RWPE2 (cell line): ENCODE measurements around the gene TTF2.

Experiments
- ATAC-seq: fragments of 200-7000 bp; cut with Tn5 transposase; 3 replicates; pipeline ENCODE4 v1.9.1; 2021; ENCODE audit warnings: low read depth
- DNase-seq: peaks from one replicate; pipeline ENCODE4 v3.0.0-alpha.2; 2020; ENCODE audit warnings: low spot score
- H3K27ac ChIP-seq: fragments of 450-650 bp; 2 replicates; pipeline ENCODE4 v1.5.1; 2017; ENCODE audit warnings: mild to moderate bottlenecking; ENCODE audit not compliant: poor library complexity, severe bottlenecking
- H3K27me3 ChIP-seq: fragments of 250-450 bp; sonication (Bioruptor Pico); 2 replicates; pipeline ENCODE4 v1.5.1; 2021; ENCODE audit warnings: mild to moderate bottlenecking, moderate library complexity; ENCODE audit not compliant: insufficient read depth, poor library complexity, severe bottlenecking
- H3K36me3 ChIP-seq: fragments of 250-450 bp; sonication (Bioruptor Pico); 2 replicates; pipeline ENCODE4 v1.5.1; 2020; ENCODE audit warnings: low read depth, mild to moderate bottlenecking, moderate library complexity
- H3K4me1 ChIP-seq: fragments of 250-450 bp; sonication (Bioruptor Pico); 2 replicates; pipeline ENCODE4 v1.5.1; 2021; ENCODE audit warnings: mild to moderate bottlenecking, moderate library complexity; ENCODE audit not compliant: insufficient read depth, poor library complexity, severe bottlenecking
- H3K4me3 ChIP-seq: fragments of 250-450 bp; sonication (Bioruptor Pico); 2 replicates; pipeline ENCODE4 v1.5.1; 2021; ENCODE audit warnings: mild to moderate bottlenecking, moderate library complexity; ENCODE audit not compliant: severe bottlenecking
- H3K9me3 ChIP-seq: fragments of 250-450 bp; sonication (Bioruptor Pico); 2 replicates; pipeline ENCODE4 v1.5.1; 2021; ENCODE audit warnings: mild to moderate bottlenecking, moderate library complexity; ENCODE audit not compliant: severe bottlenecking
- TF ChIP-seq, protein P1 (sequence below): fragments of 450-650 bp; IDR thresholded peaks from one replicate; pipeline ENCODE4 v1.5.1; 2017; ENCODE audit warnings: mild to moderate bottlenecking, moderate library complexity; ENCODE audit not compliant: poor library complexity, severe bottlenecking

Gene TTF2

GRCh38 chr1:117038236-117038635 is 21.9 kb upstream of the TTF2 start:
- no peak for DNase-seq
- TF ChIP-seq, protein P1, sequence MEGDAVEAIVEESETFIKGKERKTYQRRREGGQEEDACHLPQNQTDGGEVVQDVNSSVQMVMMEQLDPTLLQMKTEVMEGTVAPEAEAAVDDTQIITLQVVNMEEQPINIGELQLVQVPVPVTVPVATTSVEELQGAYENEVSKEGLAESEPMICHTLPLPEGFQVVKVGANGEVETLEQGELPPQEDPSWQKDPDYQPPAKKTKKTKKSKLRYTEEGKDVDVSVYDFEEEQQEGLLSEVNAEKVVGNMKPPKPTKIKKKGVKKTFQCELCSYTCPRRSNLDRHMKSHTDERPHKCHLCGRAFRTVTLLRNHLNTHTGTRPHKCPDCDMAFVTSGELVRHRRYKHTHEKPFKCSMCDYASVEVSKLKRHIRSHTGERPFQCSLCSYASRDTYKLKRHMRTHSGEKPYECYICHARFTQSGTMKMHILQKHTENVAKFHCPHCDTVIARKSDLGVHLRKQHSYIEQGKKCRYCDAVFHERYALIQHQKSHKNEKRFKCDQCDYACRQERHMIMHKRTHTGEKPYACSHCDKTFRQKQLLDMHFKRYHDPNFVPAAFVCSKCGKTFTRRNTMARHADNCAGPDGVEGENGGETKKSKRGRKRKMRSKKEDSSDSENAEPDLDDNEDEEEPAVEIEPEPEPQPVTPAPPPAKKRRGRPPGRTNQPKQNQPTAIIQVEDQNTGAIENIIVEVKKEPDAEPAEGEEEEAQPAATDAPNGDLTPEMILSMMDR: no peak
- H3K4me3 ChIP-seq: no peak overlapping the region
- no peaks in the 10 kb centered on the region for H3K36me3 ChIP-seq
- no peak for ATAC-seq
- H3K4me1 ChIP-seq: no peaks in the 10 kb centered on the region
- H3K27me3 ChIP-seq: no peaks in the 10 kb centered on the region
- no peak overlapping the region for H3K27ac ChIP-seq
- no peaks in the 10 kb centered on the region for H3K9me3 ChIP-seq

GRCh38 chr1:117044217-117044616 is 15.9 kb upstream of the TTF2 start:
- ATAC-seq: no peak
- H3K9me3 ChIP-seq: no peaks in the 10 kb centered on the region
- TF ChIP-seq, protein P1: no peak

DNA sequence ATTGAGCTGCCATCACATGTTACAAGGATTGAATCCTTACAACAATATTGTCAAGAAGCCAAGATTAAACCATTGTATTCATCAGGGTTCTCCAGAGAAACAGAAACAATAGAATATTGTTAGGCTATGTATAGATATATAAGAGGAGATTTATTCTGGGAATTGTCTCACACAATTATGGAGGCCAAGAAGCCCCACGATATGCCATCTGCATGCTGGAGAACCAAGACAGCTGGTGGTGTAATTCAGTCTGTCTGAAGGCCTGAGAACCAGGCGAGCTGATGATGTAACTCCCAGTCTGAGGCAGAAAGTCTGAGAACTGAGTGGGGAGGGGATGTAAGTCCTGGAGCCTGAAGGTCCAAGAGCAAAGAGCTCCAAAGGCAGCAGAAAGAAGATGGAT is 14.5 kb upstream of the TTF2 start:
- TF ChIP-seq, protein P1: no peak
- Histone ChIP-seq H3K4me3 (no peak overlapping the region), H3K4me1 (no peaks in the 10 kb centered on the region), H3K27ac (no peak overlapping the region), H3K27me3 (no peaks in the 10 kb centered on the region), H3K36me3 (no peaks in the 10 kb centered on the region), H3K9me3 (no peaks in the 10 kb centered on the region)
- DNase-seq (no peak), ATAC-seq (no peak)

More at GRCh38 chr1:117044217-117044616, 15.9 kb upstream of the TTF2 start:
- no peaks in the 10 kb centered on the region for H3K36me3 ChIP-seq
- H3K4me1 ChIP-seq: no peaks in the 10 kb centered on the region
- no peak overlapping the region for H3K4me3 ChIP-seq
- no peak for DNase-seq
- H3K27ac ChIP-seq: no peak overlapping the region
- H3K27me3 ChIP-seq: no peaks in the 10 kb centered on the region

- no peaks in the 10 kb centered on the region for H3K27me3 ChIP-seq
- TF ChIP-seq, protein P1: no peak
Measured at GRCh38 chr1:117046781-117047180, 13.3 kb upstream of the TTF2 start.

GRCh38 chr1:117047271-117047670 is 12.9 kb upstream of the TTF2 start:
- ATAC-seq (no peak), DNase-seq (no peak)
- TF ChIP-seq, protein P1: no peak
- Histone ChIP-seq H3K27me3 (no peaks in the 10 kb centered on the region), H3K4me3 (no peak overlapping the region), H3K4me1 (no peaks in the 10 kb centered on the region), H3K27ac (no peak overlapping the region), H3K36me3 (no peaks in the 10 kb centered on the region), H3K9me3 (no peaks in the 10 kb centered on the region)

More at GRCh38 chr1:117046781-117047180, 13.3 kb upstream of the TTF2 start:
- H3K4me1 ChIP-seq: no peaks in the 10 kb centered on the region
- no peaks in the 10 kb centered on the region for H3K36me3 ChIP-seq
- no peak overlapping the region for H3K4me3 ChIP-seq
- no peak overlapping the region for H3K27ac ChIP-seq
- no peaks in the 10 kb centered on the region for H3K9me3 ChIP-seq
- DNase-seq (no peak), ATAC-seq (no peak)
